Ishikawa (cell line): ENCODE results near the gene PCP4.

Experiments
- CEBPB ChIP-seq: IDR thresholded peaks from 2 replicates; pipeline ENCODE4 v1.6.1; 2012
- CREB1 ChIP-seq: IDR thresholded peaks from 2 replicates; pipeline ENCODE4 v1.6.1; 2012; ENCODE audit warnings: low read depth
- RAD21 ChIP-seq: IDR thresholded peaks from 2 replicates; pipeline ENCODE4 v1.6.1; 2012; ENCODE audit warnings: low read depth
- REST ChIP-seq: IDR thresholded peaks from 2 replicates; pipeline ENCODE4 v1.6.1; 2012; ENCODE audit warnings: low read depth, mild to moderate bottlenecking
- TAF1 ChIP-seq: IDR thresholded peaks from 2 replicates; pipeline ENCODE4 v1.6.1; 2012; ENCODE audit warnings: low read depth, mild to moderate bottlenecking
- TCF12 ChIP-seq: IDR thresholded peaks from 2 replicates; pipeline ENCODE4 v1.6.1; 2012; ENCODE audit warnings: low read depth
- USF1 ChIP-seq: IDR thresholded peaks from 2 replicates; pipeline ENCODE4 v1.6.1; 2012

- TF ChIP-seq TCF12 (no peak), RAD21 (no peak), REST (no peak), CEBPB (no peak), USF1 (no peak), TAF1 (no peak), CREB1 (no peak)
These were observed 24.3 kb upstream of the PCP4 start for GRCh38 chr21:39842741-39843459.
